ENCODE data around the gene ZNF891. TPM values are rescaled to one million over a fixed set of nuclear protein-coding genes. Genes with fewer than 3 reads are reported as not detected.

The ZNF891 gene
- total and polyA plus RNA-seq, 2 of the 8 experiments (the other 6 are each of a cell fraction or from before 2014, with no cell fraction given): 1.3 to 3.1 TPM

DNA sequence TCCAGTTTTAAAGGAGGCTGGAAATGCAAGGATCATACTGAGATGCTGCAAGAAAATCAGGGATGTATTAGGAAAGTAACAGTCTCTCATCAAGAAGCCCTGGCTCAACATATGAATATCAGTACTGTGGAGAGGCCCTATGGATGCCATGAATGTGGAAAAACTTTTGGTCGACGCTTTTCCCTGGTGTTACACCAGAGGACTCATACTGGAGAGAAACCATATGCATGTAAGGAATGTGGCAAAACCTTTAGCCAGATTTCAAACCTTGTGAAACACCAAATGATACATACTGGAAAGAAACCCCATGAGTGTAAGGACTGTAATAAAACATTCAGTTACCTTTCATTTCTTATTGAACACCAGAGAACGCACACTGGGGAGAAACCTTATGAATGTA is 24.5 kb downstream of the ZNF891 start:
- Histone ChIP-seq H3K14ac (ENCODE audit: insufficient read length) (no peak overlapping the region), H3K4ac (replicated peaks; ENCODE audit: insufficient read length, low read depth, low read length) (no peak overlapping the region), H3K79me1 (ENCODE audit: low read depth, low read length) (no peaks in the 10 kb centered on the region), H3K4me1 (replicated peaks in 1 of 4; ENCODE audit: control insufficient read depth in 3 of 4, insufficient read depth in 4 of 4, low read length in 3 of 4) (no peaks in the 10 kb centered on the region), H2AK5ac (ENCODE audit: low read depth, low read length) (no peak overlapping the region), H4K20me1 (replicated peaks in 1 of 2; ENCODE audit: control insufficient read depth in 1 of 2, insufficient read depth in 2 of 2, low read length in 2 of 2) (no peaks in the 10 kb centered on the region), H2BK5ac (ENCODE audit: low read depth, low read length) (no peak overlapping the region), H2BK12ac (ENCODE audit: low read depth, low read length) (no peak overlapping the region), H3K18ac (ENCODE audit: extremely low read depth, low read length) (no peak overlapping the region), H3K9ac (replicated peaks in 1 of 4; ENCODE audit: extremely low read depth in 1 of 4, low read depth in 3 of 4, low read length in 3 of 4) (no peak overlapping the region), H3K9me3 (ENCODE audit: insufficient read depth in 2 of 2, low read depth in 1 of 2, low read length in 1 of 2) (peaks cover 86 to 95% of the 10 kb centered on the region in 2 experiments), H3K36me3 (ENCODE audit: control insufficient read depth in 2 of 4, insufficient read depth in 4 of 4, low read length in 3 of 4) (peaks cover 7 to 90% (median 42%) of the 10 kb centered on the region in 4 experiments; a peak in 7 of 8 replicates), H2BK20ac (ENCODE audit: low read length) (no peak overlapping the region), H3K27ac (ENCODE audit: low read depth, low read length) (no peak overlapping the region), H3K56ac (replicated peaks; ENCODE audit: insufficient read length, low read depth, low read length) (no peak overlapping the region), H2BK120ac (replicated peaks; ENCODE audit: low read depth, low read length) (no peak overlapping the region), H4K8ac (ENCODE audit: extremely low read depth, insufficient read depth, low read length) (no peak overlapping the region), H2AFZ (ENCODE audit: low read length) (no peak overlapping the region), H3K4me3 (ENCODE audit: extremely low read depth in 1 of 4, insufficient read depth in 2 of 4, low read depth in 3 of 4, low read length in 4 of 4) (peak overlapping the region in 1 of 4 experiments; percentile 36; a peak in 1 of 8 replicates), H3K79me2 (ENCODE audit: control insufficient read depth in 1 of 2, insufficient read depth in 2 of 2, low read length in 2 of 2) (no peaks in the 10 kb centered on the region), H3K4me2 (ENCODE audit: insufficient read depth in 1 of 2, low read depth in 2 of 2, low read length in 2 of 2) (no peak overlapping the region), H3K27me3 (replicated peaks in 1 of 4; ENCODE audit: control insufficient read depth in 3 of 4, extremely low read depth in 1 of 4, insufficient read depth in 3 of 4, low read length in 3 of 4) (no peaks in the 10 kb centered on the region), H4K91ac (replicated peaks; ENCODE audit: insufficient read length, low read length) (no peak overlapping the region), H4K5ac (ENCODE audit: insufficient read length, low read depth, low read length) (no peak overlapping the region), H2BK15ac (ENCODE audit: low read length) (no peak overlapping the region), H3K23ac (ENCODE audit: insufficient read length) (no peak overlapping the region), H3K23me2 (ENCODE audit: low read depth, low read length) (no peaks in the 10 kb centered on the region)
- no peak for DNase-seq (ENCODE audit: low read depth in 1 of 2, low spot score in 2 of 2)
- ChIA-PET POLR2A (ENCODE audit: partially characterized antibody) (interaction anchor here (1.0 kb wide), 2 partner anchors 9 to 120 kb away, joined by 3 to 4 read pairs; partner anchors contain the start of gene ZNF26), CTCF (ENCODE audit: partially characterized antibody) (interaction anchor here (1.2 kb wide), 1 partner anchor 76 kb away, joined by 3 read pairs; the partner anchor contains the start of gene ZNF268)
- TF ChIP-seq BRCA1 (IDR thresholded peaks at IDR 0.05; ENCODE audit: low read depth, low read length): no peak
- no peak for TF ChIP-seq BCL11A (IDR thresholded peaks at IDR 0.05; ENCODE audit: low read depth in 2 of 2, low read length in 2 of 2)
- TF ChIP-seq BACH1 (IDR thresholded peaks at IDR 0.05; ENCODE audit: low read length): no peak
- TF ChIP-seq KDM1A (IDR thresholded peaks at IDR 0.05; ENCODE audit: borderline replicate concordance, low read length): no peak
- peak; percentile 89; the same call in 1 of the 2 replicates for TF ChIP-seq ZNF274 (IDR thresholded peaks at IDR 0.05; ENCODE audit: borderline replicate concordance, extremely low read depth, low read length)
- 95% methylated on average over 3 of the region's 3 CpGs; no CpG with 5 or more reads in 1 of the 2 experiments for whole genome bisulfite sequencing, 2 experiments (ENCODE audit: extremely low coverage in 1 of 2, insufficient coverage in 1 of 2, insufficient read length in 1 of 2, insufficient replicate concordance in 2 of 2, low coverage in 1 of 2, low lambda C conversion rate in 2 of 2, missing lambda C conversion rate in 1 of 2)
- no peak for FAIRE-seq
